ENCODE data around the gene GPR39. TPM values are rescaled to one million over a fixed set of nuclear protein-coding genes. Genes with fewer than 3 reads are reported as not detected.

GPR39 gene
- polyA plus RNA-seq, 1 experiment = 2.9 TPM

DNA sequence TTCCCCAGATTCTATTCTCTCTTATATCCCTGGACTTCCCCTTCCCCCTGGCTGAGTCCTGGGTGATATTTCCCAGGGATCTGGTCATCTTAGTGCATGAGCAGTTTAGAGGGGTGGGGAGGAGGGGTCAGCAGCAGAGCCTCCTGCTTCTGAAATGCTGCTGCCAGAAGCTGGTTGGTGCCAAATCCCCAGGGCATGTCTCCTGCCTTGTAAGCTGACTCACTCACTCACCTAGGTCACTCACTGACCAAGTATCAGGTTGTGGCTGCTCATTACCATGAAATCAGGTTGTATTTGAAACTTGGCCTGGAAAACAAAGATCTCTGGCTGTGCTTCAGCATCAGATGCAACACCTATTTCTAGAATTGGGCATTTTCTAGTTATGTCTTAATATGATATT, 14.3 kb downstream of the GPR39 start:
- ChIA-PET POLR2A (no interaction called here), CTCF (no interaction called here)
- no peak overlapping the region for H3K27ac ChIP-seq (ENCODE audit: low read depth, low read length)
- TF ChIP-seq, protein P1, sequence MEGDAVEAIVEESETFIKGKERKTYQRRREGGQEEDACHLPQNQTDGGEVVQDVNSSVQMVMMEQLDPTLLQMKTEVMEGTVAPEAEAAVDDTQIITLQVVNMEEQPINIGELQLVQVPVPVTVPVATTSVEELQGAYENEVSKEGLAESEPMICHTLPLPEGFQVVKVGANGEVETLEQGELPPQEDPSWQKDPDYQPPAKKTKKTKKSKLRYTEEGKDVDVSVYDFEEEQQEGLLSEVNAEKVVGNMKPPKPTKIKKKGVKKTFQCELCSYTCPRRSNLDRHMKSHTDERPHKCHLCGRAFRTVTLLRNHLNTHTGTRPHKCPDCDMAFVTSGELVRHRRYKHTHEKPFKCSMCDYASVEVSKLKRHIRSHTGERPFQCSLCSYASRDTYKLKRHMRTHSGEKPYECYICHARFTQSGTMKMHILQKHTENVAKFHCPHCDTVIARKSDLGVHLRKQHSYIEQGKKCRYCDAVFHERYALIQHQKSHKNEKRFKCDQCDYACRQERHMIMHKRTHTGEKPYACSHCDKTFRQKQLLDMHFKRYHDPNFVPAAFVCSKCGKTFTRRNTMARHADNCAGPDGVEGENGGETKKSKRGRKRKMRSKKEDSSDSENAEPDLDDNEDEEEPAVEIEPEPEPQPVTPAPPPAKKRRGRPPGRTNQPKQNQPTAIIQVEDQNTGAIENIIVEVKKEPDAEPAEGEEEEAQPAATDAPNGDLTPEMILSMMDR (IDR thresholded peaks at IDR 0.05; ENCODE audit: low read depth, low read length) = no peak
- no peaks in the 10 kb centered on the region for H3K27me3 ChIP-seq (ENCODE audit: control insufficient read depth, insufficient read depth, low read length)
- DNase-seq (ENCODE audit: low read depth, low spot score) = no peak
- no peaks in the 10 kb centered on the region for H3K9me3 ChIP-seq (ENCODE audit: control insufficient read depth, insufficient read depth, low read length)
- no peak overlapping the region for H3K4me3 ChIP-seq (ENCODE audit: low read depth, low read length)

DNA sequence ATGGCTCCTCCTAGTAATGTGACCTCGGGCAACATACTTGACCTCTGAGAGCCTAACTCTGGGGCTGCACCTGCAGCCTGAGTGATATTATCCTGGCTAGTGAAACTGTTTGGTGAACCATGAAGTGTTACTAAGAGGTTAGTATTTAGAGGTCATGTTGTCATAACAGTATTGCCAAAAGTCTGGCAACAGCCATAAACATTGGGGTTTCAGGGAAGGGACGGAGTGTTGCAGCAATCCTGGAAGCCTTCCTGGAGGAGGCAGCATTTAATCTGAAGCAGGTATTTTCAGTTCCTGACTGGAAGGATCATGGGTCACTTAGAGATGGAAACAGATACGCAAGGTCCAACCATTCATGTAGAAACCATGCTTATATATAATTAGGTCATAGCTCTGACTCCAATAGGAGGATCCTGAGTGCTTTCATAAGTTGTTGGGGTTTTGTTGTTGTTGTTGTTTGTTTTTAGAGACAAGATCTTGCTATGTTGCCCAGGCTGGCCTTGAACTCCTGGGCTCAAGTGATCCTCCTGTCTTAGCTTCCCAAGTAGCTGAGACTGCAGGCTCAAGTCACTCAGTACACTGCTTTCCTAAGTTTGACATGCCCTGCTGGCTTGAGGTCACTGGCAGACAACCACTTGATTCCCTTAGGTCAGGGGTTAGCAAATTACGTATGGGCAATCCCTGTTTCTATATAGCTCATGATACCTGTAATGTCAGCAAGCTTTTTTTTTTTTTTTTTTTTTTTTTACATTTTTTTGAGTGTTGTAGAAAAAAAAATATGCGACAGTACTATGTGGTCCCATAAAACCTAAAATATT, 21.5 kb downstream of the GPR39 start:
- TF ChIP-seq, protein P1 (IDR thresholded peaks at IDR 0.05; ENCODE audit: low read depth, low read length) = no peak
- ChIA-PET CTCF (interaction anchor here (0.6 to 3.2 kb wide), 4 partner anchors 11 to 314 kb away, joined by 3 to 18 read pairs (median 4); no protein-coding TSS in a partner anchor), POLR2A (interaction anchor here (0.6 kb wide), 1 partner anchor 185 kb away, joined by 3 read pairs; no protein-coding TSS in a partner anchor)
- no peaks in the 10 kb centered on the region for H3K27me3 ChIP-seq (ENCODE audit: control insufficient read depth, insufficient read depth, low read length)
- H3K4me3 ChIP-seq (ENCODE audit: low read depth, low read length) = no peak overlapping the region
- no peak for DNase-seq (ENCODE audit: low read depth, low spot score)
- H3K27ac ChIP-seq (ENCODE audit: low read depth, low read length) = peak overlapping the region; percentile 40
- H3K9me3 ChIP-seq (ENCODE audit: control insufficient read depth, insufficient read depth, low read length) = no peaks in the 10 kb centered on the region

DNA sequence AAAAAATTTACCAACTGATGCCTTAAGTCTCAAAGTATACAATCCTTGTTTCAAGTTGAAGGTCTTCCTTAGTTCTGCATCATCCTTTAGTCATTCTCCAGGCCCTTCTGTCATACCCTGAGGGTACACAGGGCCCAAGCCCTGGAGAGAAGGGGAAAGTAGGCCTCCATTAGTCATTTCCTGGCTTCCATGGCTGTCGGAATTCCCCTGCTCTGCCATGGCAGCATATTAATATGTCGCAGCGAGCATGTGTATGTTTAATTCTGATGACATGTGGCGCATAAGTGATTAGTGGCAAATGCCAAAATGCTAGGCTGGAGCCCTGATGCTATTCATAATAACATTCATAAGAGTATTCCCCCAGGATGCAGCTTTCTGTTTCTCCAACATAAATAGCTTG, 22.1 kb downstream of the GPR39 start:
- DNase-seq (ENCODE audit: low read depth, low spot score) = peak; percentile 65
- no peaks in the 10 kb centered on the region for H3K9me3 ChIP-seq (ENCODE audit: control insufficient read depth, insufficient read depth, low read length)
- CTCF ChIA-PET = interaction anchor here (1.3 to 3.2 kb wide), 2 partner anchors 10 to 14 kb away, joined by 3 to 18 read pairs; no protein-coding TSS in a partner anchor
- TF ChIP-seq, protein P1 (IDR thresholded peaks at IDR 0.05; ENCODE audit: low read depth, low read length) = no peak
- POLR2A ChIA-PET = no interaction called here
- no peak overlapping the region for H3K4me3 ChIP-seq (ENCODE audit: low read depth, low read length)
- peak overlapping the region; percentile 75 for H3K27ac ChIP-seq (ENCODE audit: low read depth, low read length)
- H3K27me3 ChIP-seq (ENCODE audit: control insufficient read depth, insufficient read depth, low read length) = no peaks in the 10 kb centered on the region

DNA sequence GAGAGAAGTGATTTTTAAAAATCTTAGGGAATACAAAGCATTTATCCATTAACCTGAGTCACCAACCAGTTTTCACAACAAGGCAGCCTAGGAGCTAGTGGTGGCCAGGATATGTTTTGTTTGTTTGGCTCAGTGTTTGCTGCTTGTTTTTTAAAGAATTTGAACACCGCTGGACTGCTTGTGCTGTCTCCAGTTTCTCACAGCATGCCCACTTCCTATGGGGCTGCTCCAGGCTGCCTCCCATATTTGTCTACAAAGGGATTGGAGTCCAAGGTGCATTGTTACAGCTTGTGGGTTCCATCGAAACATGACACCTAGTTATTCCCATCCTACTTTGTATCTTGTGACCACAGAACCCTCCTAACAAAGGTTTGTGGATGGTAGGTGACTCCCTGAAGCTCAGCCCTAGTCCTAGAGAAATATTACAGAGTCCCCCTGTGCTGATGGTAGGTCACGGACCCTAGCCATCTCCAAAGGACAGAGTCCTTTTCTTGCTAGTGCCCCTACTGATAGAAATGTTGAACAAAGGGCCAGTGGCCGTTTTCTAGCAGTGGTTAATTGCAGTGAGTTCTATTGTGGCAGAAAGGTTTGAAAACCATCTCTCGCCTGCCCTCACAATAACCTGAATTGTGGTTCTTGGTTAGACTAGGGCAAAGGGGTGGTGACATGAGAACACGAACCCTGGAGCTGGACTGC, 23.2 kb downstream of the GPR39 start:
- no peaks in the 10 kb centered on the region for H3K27me3 ChIP-seq (ENCODE audit: control insufficient read depth, insufficient read depth, low read length)
- ChIA-PET CTCF (interaction anchor here (3.2 kb wide), 1 partner anchor 9 kb away, joined by 18 read pairs; no protein-coding TSS in a partner anchor), POLR2A (no interaction called here)
- no peak overlapping the region for H3K4me3 ChIP-seq (ENCODE audit: low read depth, low read length)
- TF ChIP-seq, protein P1 (IDR thresholded peaks at IDR 0.05; ENCODE audit: low read depth, low read length) = no peak
- peak overlapping the region; percentile 59 for H3K27ac ChIP-seq (ENCODE audit: low read depth, low read length)
- H3K9me3 ChIP-seq (ENCODE audit: control insufficient read depth, insufficient read depth, low read length) = no peaks in the 10 kb centered on the region
- DNase-seq (ENCODE audit: low read depth, low spot score) = no peak

DNA sequence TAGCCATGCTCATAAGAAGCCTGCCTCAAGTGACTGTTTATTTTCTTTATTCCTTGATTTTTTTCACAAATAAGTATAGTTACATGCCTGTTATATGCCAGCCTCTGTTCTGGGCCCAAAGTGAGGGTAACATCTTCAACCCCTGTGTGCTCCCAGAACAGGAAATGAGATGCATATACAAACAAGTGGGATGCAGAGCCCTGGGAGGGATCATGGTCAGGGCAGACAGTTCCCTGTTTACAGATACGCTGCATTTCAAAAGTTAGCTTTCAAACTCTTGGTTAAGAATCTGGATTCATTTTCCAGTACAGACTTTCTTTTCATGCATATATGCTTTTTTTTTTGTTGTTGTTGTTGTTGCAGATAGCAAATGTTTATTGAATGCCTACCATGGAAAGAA, 24.4 kb downstream of the GPR39 start:
- H3K9me3 ChIP-seq (ENCODE audit: control insufficient read depth, insufficient read depth, low read length) = no peaks in the 10 kb centered on the region
- DNase-seq (ENCODE audit: low read depth, low spot score) = no peak
- CTCF ChIA-PET = no interaction called here
- no peaks in the 10 kb centered on the region for H3K27me3 ChIP-seq (ENCODE audit: control insufficient read depth, insufficient read depth, low read length)
- TF ChIP-seq, protein P1 (IDR thresholded peaks at IDR 0.05; ENCODE audit: low read depth, low read length) = no peak
- POLR2A ChIA-PET = no interaction called here
- no peak overlapping the region for H3K4me3 ChIP-seq (ENCODE audit: low read depth, low read length)
- no peak overlapping the region for H3K27ac ChIP-seq (ENCODE audit: low read depth, low read length)
